Gastrocnemius medialis (tissue), 4 donors: ENCODE results near the gene RUNX1.

Experiments used
- POLR2A ChIP-seq, 2 donors: fragments of 450-650 bp; IDR thresholded peaks; one replicate each; pipeline ENCODE4 v1.6.1; 2017; ENCODE audit warnings: antibody characterized with exemption in 2 of 2, mild to moderate bottlenecking in 2 of 2, moderate library complexity in 2 of 2
- TF ChIP-seq, protein P1 (sequence below), 5 experiments: fragments of 450-650 bp in 3 of 5; fragments of 200-600 bp in 2 of 5; sonication (generic) in 2 of 5; IDR thresholded peaks in 4 of 5; conservative IDR thresholded peaks in 1 of 5; 1 replicate in 4 of 5; 2 replicates in 1 of 5; pipeline ENCODE4 v1.5.1; 2016 to 2019; ENCODE audit warnings: antibody characterized with exemption in 5 of 5, mild to moderate bottlenecking in 3 of 5, moderate library complexity in 3 of 5

DNA sequence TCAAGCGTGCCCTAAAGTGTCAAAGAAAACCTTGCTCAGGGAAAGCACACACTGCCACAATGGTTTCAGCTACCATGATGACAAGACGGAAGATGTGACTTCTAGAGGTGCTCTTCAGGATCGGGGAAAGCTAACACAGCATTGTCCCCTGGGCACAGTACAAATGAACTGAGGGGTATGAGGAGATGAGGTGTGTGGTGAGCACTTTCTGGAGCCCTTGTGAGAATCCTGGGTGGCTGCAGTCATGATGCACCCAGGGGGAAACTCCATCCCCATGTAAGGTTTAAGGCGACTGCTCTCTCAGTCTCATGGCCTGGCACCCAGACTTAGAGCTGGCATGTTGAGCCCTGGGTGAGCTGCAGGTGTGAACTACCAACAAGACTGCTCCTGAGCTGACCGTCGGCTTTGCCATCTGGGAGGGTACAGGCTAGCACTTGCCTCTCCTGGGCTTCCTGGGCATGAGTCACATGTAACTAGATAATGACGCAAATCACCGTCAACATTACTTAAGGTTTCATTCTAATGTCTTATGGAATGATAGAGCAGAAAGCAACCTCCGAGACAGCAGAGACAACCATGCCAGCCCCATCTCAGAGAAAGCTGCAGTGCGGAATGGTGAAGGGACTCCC, 235.7 kb downstream of the RUNX1 start:
- TF ChIP-seq, protein P1, sequence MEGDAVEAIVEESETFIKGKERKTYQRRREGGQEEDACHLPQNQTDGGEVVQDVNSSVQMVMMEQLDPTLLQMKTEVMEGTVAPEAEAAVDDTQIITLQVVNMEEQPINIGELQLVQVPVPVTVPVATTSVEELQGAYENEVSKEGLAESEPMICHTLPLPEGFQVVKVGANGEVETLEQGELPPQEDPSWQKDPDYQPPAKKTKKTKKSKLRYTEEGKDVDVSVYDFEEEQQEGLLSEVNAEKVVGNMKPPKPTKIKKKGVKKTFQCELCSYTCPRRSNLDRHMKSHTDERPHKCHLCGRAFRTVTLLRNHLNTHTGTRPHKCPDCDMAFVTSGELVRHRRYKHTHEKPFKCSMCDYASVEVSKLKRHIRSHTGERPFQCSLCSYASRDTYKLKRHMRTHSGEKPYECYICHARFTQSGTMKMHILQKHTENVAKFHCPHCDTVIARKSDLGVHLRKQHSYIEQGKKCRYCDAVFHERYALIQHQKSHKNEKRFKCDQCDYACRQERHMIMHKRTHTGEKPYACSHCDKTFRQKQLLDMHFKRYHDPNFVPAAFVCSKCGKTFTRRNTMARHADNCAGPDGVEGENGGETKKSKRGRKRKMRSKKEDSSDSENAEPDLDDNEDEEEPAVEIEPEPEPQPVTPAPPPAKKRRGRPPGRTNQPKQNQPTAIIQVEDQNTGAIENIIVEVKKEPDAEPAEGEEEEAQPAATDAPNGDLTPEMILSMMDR (IDR thresholded peaks at IDR 0.05 in 4 of 5, conservative IDR thresholded peaks at IDR 0.05 in 1 of 5), result no peak
- TF ChIP-seq POLR2A (IDR thresholded peaks at IDR 0.05), result no peak
